ENCODE results near the gene JARID2.

The JARID2 gene

DNA sequence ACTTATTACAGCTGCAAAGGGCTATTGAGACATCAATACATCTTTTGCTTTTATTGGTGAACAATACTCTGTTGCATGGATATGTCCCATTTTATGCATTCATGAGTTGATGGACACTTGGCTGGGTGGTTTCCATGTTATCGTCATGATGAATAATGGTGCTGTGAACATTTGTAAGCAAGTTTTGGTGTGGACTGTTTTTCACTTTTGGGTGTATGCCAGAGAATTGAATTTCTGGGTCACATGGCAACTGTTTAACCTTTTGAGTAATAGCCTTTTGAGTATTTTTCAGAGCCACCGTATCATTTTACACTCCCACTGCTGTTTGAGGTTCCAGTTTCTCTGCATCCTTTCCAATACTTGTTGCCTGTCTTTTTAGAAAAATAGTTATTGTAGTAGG lies 107.0 kb downstream of the JARID2 start:
- DNase-seq (ENCODE audit: low read depth in 1 of 2, low spot score in 1 of 2) = no peak

DNA sequence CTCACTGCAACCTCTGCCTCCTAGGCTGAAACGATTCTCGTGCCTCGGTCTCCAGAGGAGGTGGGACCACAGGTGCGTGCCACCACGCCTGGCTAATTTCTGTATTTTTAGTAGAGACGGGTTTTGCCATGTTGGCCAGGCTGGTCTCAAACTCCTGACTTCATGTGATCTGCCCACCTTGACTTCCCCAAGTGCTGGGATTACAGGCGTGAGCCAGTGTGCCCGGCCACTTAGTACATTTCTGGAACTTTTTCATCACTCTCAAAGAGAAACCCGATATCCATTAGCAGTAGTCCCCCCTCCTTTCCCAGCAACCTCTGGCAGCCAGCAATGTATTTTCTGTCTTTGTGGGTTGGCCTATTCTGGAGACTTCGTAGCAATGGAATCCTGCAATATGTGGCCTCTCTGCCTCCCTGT lies 109.8 kb downstream of the JARID2 start:
- DNase-seq (ENCODE audit: low read depth in 1 of 2, low spot score in 1 of 2) = no peak

DNA sequence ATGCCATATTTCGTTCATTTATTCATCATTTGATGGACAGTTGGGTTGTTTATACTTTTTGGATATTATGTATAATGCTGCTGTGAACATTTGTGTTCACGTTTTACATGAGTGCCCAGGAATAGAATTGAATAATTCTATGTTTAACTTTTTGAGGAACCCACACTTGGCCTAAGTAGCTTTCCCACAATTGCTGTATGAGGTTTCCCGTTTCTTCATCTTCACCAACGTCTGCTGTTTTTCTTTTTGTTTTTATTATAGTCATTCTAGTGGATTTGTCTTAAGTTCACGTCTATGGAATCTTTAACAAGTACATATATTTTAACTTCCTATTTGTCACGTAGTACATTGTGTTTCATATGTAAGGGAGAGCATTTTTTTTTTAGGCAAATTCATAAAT lies 110.3 kb downstream of the JARID2 start:
- DNase-seq (ENCODE audit: low read depth in 1 of 2, low spot score in 1 of 2) = no peak

DNA sequence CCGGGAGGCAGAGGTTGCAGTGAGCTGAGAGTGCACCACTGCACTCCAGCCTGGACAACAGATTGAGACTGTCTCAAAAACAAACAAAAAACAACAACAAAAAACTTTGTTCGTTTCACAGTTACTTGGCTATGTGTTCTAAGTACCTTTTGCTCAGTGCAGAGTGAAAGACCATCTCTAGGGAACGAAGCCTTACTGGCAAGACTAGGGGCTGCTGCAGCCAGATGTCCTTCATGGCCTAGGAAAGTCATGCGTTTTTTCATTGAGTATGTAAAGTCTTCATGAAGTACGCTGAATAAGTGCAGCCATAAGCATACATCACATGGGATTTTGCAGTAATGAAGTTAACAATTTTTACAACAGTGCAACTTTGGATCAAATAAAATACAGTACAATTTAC lies 111.1 kb downstream of the JARID2 start:
- DNase-seq (ENCODE audit: low read depth in 1 of 2, low spot score in 1 of 2) = no peak

DNA sequence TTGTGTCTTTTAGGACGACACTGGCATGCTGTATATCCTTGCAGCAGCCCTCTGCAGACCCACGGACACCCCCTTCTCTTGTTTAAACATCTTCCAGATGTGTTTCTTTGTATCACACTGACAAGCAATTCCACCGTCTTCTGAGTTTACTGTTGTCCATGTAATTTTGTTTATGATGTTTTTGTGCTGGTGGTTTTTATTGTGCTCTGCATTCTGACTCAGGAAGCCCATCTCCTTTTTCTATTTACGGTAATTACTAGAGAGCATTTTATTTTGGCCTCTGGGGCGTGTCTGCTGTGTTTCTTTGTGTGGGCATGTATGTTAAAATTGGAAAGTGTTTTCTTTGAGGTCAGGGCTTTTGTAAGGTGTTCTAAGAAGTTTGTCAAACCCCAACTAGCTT lies 111.9 kb downstream of the JARID2 start:
- DNase-seq (ENCODE audit: low read depth in 1 of 2, low spot score in 1 of 2) = no peak

DNA sequence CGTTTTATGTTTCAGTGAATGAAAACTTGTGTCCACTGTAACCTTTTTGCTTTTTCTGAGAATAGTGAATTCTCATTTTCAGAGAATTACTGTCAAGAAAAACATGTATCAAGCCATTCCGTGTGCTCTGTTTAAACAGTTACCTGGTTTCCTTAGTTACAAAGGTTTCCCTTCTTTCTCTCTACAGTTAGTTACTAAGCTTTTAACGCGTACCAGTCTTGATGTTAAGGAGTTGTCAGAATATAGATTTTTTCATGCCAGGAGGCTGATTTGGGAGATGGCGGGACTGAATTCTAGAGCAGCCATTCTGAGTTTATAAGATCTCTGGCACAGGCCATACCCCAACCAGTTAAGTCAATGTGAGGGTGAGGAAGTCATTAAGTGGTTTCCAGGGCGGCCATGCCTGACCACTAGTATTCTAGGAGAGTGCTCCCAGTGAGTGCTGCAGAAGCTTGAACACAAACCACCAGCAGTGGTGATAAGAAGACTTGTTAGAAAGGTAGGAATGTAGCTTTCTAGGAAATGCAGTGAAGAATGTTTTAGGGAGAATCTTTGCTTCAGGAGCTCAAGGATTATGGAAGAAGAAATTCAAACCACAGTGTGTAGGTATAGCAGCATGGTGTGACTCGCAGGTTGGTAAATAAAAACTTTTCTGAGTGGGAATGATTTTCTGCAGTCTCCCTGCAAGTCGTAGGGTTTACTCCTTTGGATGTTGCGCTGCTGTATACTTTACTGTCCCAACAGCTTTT lies 112.9 kb downstream of the JARID2 start:
- DNase-seq (ENCODE audit: low read depth in 1 of 2, low spot score in 1 of 2) = no peak

DNA sequence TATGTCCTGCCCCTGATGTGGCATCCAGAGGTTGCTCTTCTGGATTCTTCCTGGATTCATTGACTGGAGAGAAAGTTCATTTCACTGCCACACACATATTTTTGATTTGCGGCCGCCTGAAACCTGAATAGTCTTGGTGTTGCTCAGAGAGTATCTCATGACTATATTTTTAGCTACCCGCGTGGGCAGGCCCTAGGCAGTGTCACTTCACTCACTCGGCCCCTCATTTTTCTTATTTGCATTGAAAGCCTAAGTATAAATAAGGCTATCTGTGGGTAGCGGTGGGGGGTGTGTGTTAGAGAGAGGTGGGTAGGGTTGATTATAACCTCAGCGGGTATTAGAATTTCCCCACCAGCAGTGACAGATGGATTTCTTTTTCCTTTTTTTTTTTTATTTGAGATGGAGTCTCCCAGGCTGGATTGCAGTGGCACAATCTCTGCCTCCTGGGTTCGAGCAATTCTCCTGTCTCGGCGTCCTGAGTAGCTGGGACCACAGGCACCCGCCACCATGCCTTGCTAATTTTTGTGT lies 113.5 kb downstream of the JARID2 start:
- DNase-seq (ENCODE audit: low read depth in 1 of 2, low spot score in 1 of 2) = no peak

DNA sequence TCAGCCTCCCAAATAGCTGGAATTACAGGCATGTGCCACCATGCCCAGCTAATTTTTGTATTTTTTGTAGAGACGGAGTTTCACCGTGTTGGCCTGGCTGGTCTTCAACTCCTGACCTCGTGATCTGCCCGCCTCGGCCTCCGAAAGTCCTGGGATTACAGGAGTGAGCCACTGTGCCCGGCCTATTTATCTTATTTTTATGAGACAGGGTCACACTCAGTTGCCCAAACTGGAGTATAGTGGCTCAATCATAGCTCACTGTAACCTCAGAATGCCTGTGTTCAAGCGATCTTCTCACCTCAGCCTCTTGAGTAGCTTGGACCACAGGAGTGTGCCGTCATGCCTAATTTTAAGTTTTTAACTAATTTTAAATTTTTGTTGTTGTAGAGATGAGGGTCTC lies 114.4 kb downstream of the JARID2 start:
- DNase-seq (ENCODE audit: low read depth in 1 of 2, low spot score in 1 of 2) = no peak

DNA sequence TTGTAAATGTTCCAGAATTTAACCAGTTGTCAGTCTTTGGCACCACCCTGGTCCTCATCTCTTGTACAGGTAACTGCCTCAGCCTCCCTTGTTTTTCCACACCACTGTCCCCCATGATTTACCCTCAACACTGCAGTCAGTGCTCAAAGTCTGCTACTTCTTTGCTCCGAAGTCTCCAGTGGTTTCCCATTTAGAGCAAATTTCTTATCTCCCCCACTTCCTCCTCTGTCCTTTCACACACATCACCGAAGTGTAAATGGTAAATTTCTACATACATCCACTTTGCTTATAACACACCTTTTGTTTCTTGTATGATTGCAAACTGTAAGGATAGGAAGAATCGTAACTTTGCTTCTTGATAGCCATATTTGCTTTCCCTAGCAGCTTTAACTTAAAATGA lies 115.3 kb downstream of the JARID2 start:
- no peak for DNase-seq (ENCODE audit: low read depth in 1 of 2, low spot score in 1 of 2)

DNA sequence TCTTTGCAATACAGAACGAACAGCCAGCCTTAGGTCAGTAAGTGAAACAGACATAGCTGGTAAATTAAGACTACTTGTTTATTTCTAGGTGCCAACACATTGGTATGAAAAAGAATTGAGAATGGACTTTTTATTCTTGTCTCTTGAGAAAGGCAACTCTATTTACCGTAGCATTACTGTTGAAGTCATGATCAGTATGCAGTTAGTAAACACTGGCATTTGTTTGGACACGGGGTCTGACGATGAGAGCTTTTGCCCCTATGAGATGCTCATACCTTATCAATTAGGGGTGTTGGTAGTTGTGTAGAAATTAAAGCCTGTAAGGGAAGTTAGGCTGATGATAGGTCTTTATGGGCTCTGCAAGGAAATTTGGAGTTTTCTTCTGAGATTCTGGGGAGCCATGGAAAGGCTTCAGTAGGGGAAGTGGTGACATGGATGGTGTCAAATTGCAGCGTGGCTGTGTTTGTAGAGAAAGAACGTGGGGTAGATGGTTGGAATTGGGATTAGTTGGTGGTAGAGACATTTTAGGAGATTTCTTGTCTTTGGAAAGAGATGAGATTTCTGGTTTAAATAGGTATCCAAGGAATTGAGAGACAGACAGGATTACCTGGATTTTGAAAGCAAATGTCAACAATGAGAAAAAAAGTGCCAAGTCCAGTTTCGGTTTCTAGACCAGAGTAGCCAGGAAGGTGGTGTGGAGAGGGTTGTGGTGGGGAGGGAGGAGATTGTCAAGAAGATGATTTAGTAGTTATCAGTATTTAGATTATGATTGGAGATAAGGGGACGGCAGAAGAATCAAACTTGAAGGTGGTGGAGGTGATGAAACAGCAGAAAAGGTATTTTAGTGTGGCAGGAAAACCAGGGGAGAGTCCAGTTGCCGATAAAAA lies 116.6 kb downstream of the JARID2 start:
- DNase-seq (ENCODE audit: low read depth in 1 of 2, low spot score in 1 of 2) = no peak

DNA sequence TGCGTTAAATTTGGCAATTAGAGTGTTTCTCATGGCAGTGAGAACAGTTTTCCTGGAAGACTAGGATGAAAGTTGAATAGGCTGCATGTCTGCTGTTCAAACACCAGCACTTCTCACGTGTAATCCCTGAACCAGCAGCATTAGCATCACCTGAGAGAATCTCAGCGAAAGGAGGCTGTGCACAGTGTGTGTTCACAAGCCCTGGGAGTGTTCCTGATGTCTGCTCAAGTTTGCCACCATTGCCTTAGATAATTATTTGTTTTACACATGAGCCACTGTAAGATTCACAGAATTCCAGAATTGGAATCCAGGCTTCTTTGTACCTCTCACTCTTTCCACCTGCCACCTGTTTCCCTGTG lies 117.3 kb downstream of the JARID2 start:
- DNase-seq (ENCODE audit: low read depth in 1 of 2, low spot score in 1 of 2) = no peak

DNA sequence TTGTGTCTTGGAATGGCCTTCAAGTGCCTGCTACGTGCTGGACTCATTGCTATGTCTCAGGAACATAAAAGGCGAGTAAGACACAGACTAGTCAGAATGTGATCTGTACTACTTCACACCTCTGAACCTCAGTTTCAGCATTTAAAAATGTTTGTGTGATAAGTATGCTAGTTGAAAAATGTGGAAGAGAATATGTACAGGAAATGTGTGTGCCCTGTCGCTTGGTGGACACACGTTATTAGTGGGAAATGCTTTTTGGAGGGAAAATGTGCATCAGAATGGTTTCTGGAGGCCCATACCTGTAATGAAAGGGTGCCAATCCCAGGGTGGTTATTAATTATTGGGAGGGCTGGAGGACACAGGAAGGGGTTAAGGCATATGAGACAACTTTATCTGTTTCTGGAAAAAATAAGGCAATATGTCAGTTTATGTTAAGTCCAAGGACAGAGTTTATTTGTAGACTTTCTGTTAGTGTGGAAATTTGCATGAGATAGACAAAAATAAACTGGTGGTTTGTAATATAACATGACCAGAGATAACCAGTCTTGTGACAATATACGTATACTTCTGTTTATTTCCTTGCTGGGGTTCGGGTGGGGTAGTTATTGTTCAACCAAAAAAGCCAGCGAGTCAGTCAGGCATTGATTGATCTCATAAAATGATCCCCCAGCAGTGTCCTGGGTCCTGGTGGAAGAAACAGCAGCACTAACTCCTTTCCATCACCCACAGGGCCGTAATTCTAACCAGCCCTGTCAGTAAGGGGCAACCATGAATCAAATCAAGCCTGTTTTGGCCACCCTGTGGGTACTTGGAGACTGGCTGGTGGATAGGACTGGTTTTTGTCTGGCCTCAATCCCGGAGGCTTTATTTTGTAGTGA lies 117.9 kb downstream of the JARID2 start:
- no peak for DNase-seq (ENCODE audit: low read depth in 1 of 2, low spot score in 1 of 2)

DNA sequence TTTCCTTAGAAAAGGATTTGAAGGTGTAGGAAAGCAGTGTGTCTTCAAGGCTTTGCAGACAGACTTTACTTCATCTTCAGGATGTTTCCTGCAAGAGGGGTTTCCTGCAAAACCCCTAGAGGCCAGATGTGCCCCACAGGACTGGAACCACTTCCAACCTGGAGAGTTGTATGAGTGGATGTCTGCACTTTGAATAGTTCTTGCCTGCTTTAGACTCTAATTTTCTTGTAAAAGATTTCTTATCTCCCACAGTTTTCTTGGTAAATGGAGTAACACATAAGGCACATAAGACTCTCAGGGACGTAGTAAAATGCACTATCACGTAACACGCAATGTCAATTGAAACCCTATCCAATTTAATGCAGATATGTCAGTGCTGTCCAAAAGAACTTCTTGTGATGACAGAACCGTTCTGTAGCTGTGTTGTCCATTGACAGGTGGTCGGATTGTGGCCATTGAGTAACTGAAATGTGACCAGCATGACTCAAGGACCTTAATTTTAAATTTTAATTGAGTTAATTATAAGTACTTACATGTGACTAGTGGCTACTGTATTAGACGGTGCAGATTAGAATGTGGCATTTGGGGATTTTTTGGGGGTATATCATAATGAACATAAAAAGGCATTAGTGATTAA lies 118.7 kb downstream of the JARID2 start:
- DNase-seq (ENCODE audit: low read depth in 1 of 2, low spot score in 1 of 2) = no peak

DNA sequence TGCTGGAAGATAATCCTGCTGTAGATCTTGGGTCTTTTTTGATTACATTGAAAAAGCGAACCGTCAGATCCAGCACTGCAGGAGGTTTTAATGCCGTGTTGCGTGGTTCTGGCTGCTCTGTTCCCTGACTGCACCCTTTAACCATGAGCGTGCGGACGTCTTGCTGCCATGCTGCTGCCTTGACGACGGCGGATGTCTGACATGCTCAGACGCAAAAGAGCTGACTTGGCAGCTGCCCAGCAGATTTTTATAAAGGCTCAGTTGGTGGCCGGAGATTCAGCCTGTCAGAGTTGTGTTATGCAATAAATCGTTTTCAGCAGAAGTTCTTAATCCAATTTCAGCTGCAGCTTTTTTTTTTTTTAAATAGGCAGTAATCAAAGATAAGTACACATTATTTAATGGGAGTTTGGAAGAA lies 119.4 kb downstream of the JARID2 start:
- no peak for DNase-seq (ENCODE audit: low read depth in 1 of 2, low spot score in 1 of 2)

DNA sequence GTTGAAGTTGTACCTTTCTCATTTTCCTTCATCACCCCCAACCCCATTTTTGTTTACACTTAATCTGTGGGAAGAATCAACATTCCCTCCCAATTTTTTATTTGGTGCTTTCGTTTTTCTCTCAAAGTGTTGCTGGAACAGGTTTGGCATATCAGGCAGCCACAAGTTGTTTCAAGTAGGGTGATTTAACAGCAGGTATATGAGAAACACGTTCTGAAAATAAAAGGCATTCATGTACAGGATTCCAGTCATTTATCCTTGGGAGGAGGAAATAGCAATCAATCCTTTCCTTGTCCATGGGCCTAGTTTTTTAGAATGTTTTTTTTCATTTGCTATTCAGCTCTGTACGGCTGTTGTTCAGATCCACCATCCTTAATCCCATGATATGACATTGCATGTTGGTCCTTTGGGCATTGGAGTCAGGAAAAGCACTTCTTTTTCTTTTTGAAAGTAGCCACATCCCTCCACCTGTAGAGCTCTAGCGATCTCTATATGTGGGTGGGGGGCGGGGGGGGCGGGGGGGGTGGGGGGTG lies 120.2 kb downstream of the JARID2 start:
- no peak for DNase-seq (ENCODE audit: low read depth in 1 of 2, low spot score in 1 of 2)

DNA sequence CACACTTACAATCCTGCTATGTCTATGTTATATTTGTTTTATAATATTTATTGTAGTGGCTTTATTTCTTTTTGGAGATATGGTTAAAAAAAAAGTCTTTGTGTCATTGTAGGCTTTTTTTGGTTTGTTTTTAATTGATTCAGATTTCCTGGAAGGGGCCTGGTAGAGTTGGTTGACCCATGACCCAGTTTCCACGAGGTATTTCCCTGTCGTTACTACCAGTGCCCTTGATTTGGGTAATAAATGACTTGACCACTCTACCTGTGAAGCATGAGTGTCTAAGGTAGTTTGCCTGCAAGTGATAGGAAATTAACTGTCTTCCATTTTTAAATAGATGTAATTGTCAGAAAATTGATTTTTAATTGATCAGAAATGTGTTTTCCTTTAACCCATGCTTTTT lies 121.0 kb downstream of the JARID2 start:
- DNase-seq (ENCODE audit: low read depth in 1 of 2, low spot score in 1 of 2) = no peak

DNA sequence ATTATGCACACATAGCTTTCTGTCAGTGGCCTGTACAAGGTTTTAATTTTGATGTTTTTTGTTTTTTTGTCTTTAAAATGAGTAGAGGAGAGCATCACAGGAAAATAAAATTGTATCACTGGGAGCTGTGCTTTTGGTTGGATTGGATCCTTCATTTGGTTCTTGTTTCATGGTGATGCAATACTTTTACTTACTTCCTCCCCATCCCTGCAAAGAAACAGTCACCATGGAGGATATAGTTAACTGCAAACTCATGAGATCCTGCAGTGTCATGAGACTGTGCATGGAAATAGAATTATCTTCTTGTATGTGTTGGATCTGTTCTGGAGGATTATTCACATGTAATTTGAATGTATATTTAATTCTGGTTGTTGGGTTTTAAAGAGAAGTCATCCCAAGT lies 122.3 kb downstream of the JARID2 start:
- DNase-seq (ENCODE audit: low read depth in 1 of 2, low spot score in 1 of 2) = no peak

DNA sequence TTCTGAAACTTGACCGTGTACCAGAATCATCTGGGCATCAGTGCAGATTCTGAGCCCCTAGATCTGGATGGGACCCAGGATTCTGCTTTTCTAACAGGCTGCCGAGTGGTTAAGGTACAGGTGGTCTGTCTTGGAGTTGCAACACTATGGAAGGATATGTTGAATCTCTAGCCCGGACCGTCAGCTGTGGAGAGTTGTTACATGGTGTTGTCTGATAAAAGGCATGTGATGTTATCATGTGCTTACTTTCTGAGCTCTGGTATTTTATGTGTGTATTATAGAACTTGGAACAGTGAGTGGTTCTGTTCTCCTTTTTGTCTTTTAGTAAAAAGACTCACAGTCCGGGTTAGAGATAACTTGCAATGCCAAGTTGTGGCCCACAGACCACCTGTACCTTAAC lies 123.0 kb downstream of the JARID2 start:
- no peak for DNase-seq (ENCODE audit: low read depth in 1 of 2, low spot score in 1 of 2)

DNA sequence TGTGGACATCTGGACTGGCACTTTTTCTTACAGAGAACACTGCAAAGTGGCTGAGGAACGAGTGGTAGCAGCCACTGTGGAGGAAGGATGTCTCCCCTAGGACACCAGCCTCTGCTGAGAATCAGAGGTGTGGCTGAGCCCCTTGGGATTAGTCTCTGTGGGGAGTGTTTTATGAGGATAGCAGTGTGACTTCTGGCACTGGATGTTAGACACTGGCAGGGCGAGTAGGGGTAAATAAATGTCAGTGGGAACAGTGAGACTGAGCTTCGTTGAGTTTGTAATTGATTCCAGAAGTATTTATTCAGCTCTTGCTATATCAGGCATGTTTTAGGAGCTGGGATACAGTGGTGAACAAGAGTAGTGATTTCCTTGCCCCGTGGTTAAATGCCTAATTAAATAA lies 124.0 kb downstream of the JARID2 start:
- DNase-seq (ENCODE audit: low read depth in 1 of 2, low spot score in 1 of 2) = no peak
